Measurements from ENCODE around the gene MS4A13. TPM values are rescaled to one million over a fixed set of nuclear protein-coding genes. Genes with fewer than 3 reads are reported as not detected.
A peak's percentile ranks its signal among the peaks of the same experiment; 100 is the strongest.
"Not testable (repeated sequence)": the region's sequence is repeated elsewhere in the genome, so short reads cannot be mapped to it uniquely, and the experiment has no call there.

The MS4A13 gene
- total and polyA plus RNA-seq, 4 donors = not detected

DNA sequence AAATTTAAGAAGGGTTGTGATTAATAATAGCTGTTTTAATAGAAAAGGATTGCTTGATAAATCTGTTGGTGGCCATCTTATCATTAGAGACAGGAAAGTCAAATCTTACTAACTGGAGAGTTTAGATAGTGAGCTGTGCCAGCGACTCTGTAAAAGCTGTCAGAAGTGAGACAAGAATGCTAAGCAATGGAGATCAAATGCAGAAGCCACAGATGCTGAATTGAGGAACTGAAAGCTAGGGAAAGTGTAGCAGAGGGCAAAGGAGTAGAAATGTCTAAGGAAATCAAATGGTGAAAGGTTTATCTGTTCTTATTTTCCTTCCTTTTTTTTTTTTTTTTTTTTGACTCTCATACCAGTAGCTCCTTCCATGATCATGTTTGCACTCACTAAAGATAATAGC, 13.7 kb downstream of the MS4A13 start:
- DNase-seq (ENCODE audit: low read depth in 4 of 6, low spot score in 6 of 6) = peak in 2 of 6 donors; percentile 3 to 6
- no peaks in the 10 kb centered on the region for H3K36me3 ChIP-seq (ENCODE audit: control insufficient read depth, insufficient read depth, low read length)
- H3K27ac ChIP-seq (ENCODE audit: low read depth, low read length) = no peak overlapping the region
- H3K4me1 ChIP-seq (ENCODE audit: control insufficient read depth, insufficient read depth, low read length) = no peaks in the 10 kb centered on the region
- H3K27me3 ChIP-seq (ENCODE audit: control insufficient read depth, insufficient read depth, low read length) = no peaks in the 10 kb centered on the region
- no peaks in the 10 kb centered on the region for H3K9me3 ChIP-seq (ENCODE audit: control insufficient read depth, insufficient read depth, low read length)
- H3K4me3 ChIP-seq (ENCODE audit: low read depth, low read length) = no peak overlapping the region
- 75% methylated on average over 1 of the region's 1 CpG for WGBS (ENCODE audit: insufficient coverage)

DNA sequence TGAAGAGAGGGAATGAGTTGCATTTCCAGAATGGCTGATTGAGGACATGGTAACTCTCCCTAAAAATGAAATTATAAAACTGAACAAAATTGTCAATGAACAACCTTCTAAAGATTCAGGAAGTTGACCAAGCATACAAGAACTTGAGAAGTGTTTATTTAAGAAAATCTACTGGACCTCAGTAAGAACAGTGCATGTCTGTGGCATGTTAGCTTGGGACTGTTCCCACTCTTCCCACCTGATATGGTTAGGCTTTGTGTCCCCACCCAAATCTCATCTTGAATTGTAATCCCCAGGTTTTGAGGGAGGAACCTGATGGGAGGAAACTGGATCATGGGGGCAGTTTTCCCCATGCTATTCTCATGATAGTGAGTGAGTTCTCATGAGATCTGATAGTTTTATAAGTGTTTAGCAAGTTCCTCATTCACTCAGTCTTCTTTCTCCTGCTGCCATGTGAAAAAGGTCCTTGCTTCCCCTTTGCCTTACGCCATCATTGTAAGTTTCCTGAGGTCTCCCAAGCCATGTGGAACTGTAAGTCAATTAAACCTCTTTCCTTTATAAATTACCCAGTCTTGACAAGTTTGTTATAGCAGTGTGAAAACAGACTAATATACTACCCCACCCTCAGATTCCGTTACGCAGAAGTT, 15.4 kb downstream of the MS4A13 start:
- Histone ChIP-seq H3K9me3 (ENCODE audit: control insufficient read depth, insufficient read depth, low read length) (no peaks in the 10 kb centered on the region), H3K4me3 (ENCODE audit: low read depth, low read length) (no peak overlapping the region), H3K4me1 (ENCODE audit: control insufficient read depth, insufficient read depth, low read length) (no peaks in the 10 kb centered on the region), H3K27me3 (ENCODE audit: control insufficient read depth, insufficient read depth, low read length) (no peaks in the 10 kb centered on the region), H3K27ac (ENCODE audit: low read depth, low read length) (no peak overlapping the region), H3K36me3 (ENCODE audit: control insufficient read depth, insufficient read depth, low read length) (no peaks in the 10 kb centered on the region)
- no peak for DNase-seq (ENCODE audit: low read depth in 4 of 6, low spot score in 6 of 6)
- no CpG with 5 or more reads among the region's 3 CpGs for WGBS (ENCODE audit: insufficient coverage)

DNA sequence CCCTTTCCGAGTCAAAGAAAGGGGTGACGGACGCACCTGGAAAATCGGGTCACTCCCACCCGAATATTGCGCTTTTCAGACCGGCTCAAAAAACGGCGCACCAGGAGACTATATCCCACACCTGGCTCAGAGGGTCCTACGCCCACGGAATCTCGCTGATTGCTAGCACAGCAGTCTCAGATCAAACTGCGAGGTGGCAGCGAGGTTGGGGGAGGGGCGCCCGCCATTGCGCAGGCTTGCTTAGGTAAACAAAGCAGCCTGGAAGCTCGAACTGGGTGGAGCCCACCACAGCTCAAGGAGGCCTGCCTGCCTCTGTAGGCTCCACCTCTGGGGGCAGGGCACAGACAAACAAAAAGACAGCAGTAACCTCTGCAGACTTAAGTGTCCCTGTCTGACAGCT, 17.2 kb downstream of the MS4A13 start:
- H3K27ac ChIP-seq (ENCODE audit: low read depth, low read length); H3K4me1 ChIP-seq (ENCODE audit: control insufficient read depth, insufficient read depth, low read length); DNase-seq (ENCODE audit: low read depth in 4 of 6, low spot score in 6 of 6); H3K9me3 ChIP-seq (ENCODE audit: control insufficient read depth, insufficient read depth, low read length); H3K36me3 ChIP-seq (ENCODE audit: control insufficient read depth, insufficient read depth, low read length); H3K27me3 ChIP-seq (ENCODE audit: control insufficient read depth, insufficient read depth, low read length); H3K4me3 ChIP-seq (ENCODE audit: low read depth, low read length): not testable (repeated sequence)
- no CpG with 5 or more reads among the region's 18 CpGs for WGBS (ENCODE audit: insufficient coverage)

DNA sequence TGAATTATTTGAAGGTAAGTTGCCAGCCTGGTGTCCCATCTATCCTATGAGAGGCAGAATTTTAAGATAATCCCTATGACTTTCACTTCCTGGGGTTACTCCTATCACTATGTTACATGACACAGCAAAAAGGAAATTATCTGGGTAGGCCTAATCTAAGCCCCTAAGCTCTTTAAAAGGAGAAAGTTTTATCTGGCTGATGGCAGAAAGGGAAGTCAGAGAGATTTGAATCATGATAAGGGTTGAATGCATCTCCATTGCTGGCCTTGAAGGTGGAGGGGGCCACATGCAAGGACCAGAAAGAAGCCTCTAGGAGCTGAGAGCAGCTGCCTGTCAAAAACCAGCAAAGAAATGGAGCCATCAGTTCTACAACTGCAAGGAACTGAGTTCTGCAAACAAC, 23.4 kb downstream of the MS4A13 start:
- H3K27ac ChIP-seq (ENCODE audit: low read depth, low read length) = not testable (repeated sequence)

DNA sequence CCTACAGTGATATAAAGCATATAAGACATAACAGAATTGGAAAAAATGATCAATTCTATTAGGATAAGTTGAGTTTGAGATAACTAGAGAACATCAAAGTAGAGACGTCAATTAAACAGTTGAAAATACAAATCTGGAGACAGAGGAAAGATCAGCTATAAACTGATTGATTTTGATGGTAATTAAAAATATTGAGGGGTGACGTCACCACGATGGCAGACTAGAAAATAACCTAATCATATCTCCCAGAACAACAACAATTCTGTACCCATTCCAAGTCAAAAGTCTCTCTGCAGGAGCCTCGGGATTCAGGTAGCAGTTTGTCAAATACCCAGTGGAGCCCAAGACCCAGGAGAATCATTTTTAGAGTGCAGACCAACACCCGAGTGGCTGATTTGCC, 28.9 kb downstream of the MS4A13 start:
- H3K4me1 ChIP-seq (ENCODE audit: control insufficient read depth, insufficient read depth, low read length) = no peaks in the 10 kb centered on the region
- no peaks in the 10 kb centered on the region for H3K27me3 ChIP-seq (ENCODE audit: control insufficient read depth, insufficient read depth, low read length)
- no peak for DNase-seq (ENCODE audit: low read depth in 4 of 6, low spot score in 6 of 6)
- 74% methylated on average over 4 of the region's 5 CpGs for WGBS (ENCODE audit: insufficient coverage)
- no peaks in the 10 kb centered on the region for H3K36me3 ChIP-seq (ENCODE audit: control insufficient read depth, insufficient read depth, low read length)
- H3K27ac ChIP-seq (ENCODE audit: low read depth, low read length) = no peak overlapping the region
- no peak overlapping the region for H3K4me3 ChIP-seq (ENCODE audit: low read depth, low read length)
- no peaks in the 10 kb centered on the region for H3K9me3 ChIP-seq (ENCODE audit: control insufficient read depth, insufficient read depth, low read length)

More for the DNA sequence above, 23.4 kb downstream of the MS4A13 start:
- not testable (repeated sequence) for H3K27me3 ChIP-seq (ENCODE audit: control insufficient read depth, insufficient read depth, low read length); H3K4me1 ChIP-seq (ENCODE audit: control insufficient read depth, insufficient read depth, low read length); H3K4me3 ChIP-seq (ENCODE audit: low read depth, low read length); DNase-seq (ENCODE audit: low read depth in 4 of 6, low spot score in 6 of 6); H3K36me3 ChIP-seq (ENCODE audit: control insufficient read depth, insufficient read depth, low read length); H3K9me3 ChIP-seq (ENCODE audit: control insufficient read depth, insufficient read depth, low read length)

DNA sequence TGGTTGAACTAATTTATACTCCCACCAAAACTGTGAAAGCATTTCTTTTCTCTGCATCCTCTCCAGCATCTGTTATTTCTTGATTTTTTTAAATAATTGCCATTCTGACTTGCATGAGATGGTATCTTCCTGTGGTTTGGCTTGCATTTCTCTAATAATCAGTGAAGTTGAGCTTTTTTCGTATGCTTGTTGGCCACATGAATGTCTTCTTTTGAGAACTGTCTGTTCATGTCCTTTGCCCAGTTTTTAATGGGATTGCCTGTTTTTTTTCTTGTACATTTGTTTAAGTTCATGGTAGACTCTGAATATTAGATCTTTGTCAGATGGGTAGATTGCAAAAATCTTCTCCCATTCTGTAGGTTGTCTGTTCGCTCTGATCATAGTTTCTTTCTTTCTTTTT, 46.1 kb downstream of the MS4A13 start:
- H3K4me1 ChIP-seq (ENCODE audit: control insufficient read depth, insufficient read depth, low read length) = no peaks in the 10 kb centered on the region
- no peaks in the 10 kb centered on the region for H3K36me3 ChIP-seq (ENCODE audit: control insufficient read depth, insufficient read depth, low read length)
- no peaks in the 10 kb centered on the region for H3K27me3 ChIP-seq (ENCODE audit: control insufficient read depth, insufficient read depth, low read length)
- H3K4me3 ChIP-seq (ENCODE audit: low read depth, low read length) = no peak overlapping the region
- no peak for DNase-seq (ENCODE audit: low read depth in 4 of 6, low spot score in 6 of 6)
- peaks cover 3% of the 10 kb centered on the region for H3K9me3 ChIP-seq (ENCODE audit: control insufficient read depth, insufficient read depth, low read length)
- WGBS (ENCODE audit: insufficient coverage) = 86% methylated on average over 1 of the region's 2 CpGs
- H3K27ac ChIP-seq (ENCODE audit: low read depth, low read length) = no peak overlapping the region

DNA sequence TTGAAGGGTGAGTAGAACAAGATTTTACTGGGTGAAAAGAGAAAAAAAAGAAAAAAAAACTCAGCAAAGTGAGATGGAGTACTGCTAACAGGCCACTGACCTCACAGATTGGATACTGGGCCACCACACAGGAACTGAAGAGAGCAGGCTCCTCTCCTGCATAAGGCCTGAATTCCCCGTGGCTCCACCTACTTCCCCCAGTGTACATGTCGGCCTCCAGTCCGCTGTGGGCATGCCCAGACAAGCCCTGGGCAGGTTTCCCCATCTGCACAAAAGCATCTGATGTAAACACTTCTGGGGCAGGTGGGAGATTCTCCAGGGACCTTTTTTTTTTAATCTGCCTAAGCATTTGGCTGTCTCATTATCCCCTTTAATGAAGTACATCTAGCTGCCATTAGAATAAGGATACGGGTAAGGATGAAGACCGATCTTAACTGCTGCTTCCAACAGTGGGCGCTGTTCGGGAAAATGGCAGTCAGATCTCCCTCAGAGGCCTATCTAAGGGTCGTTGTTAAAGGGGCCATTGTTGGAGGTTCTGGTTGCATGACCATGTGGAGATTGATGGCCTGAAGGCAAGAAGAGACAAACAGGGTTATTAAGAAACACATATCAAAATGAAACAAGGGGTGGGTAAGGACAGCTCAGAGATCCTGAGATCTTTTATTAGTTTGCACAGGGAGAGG, 48.5 kb downstream of the MS4A13 start:
- no peak for DNase-seq (ENCODE audit: low read depth in 4 of 6, low spot score in 6 of 6)
- no peaks in the 10 kb centered on the region for H3K27me3 ChIP-seq (ENCODE audit: control insufficient read depth, insufficient read depth, low read length)
- no peak overlapping the region for H3K27ac ChIP-seq (ENCODE audit: low read depth, low read length)
- H3K36me3 ChIP-seq (ENCODE audit: control insufficient read depth, insufficient read depth, low read length) = no peaks in the 10 kb centered on the region
- H3K9me3 ChIP-seq (ENCODE audit: control insufficient read depth, insufficient read depth, low read length) = peaks cover 3% of the 10 kb centered on the region
- 92% methylated on average over 4 of the region's 8 CpGs for WGBS (ENCODE audit: insufficient coverage)
- no peak overlapping the region for H3K4me3 ChIP-seq (ENCODE audit: low read depth, low read length)
- H3K4me1 ChIP-seq (ENCODE audit: control insufficient read depth, insufficient read depth, low read length) = no peaks in the 10 kb centered on the region

DNA sequence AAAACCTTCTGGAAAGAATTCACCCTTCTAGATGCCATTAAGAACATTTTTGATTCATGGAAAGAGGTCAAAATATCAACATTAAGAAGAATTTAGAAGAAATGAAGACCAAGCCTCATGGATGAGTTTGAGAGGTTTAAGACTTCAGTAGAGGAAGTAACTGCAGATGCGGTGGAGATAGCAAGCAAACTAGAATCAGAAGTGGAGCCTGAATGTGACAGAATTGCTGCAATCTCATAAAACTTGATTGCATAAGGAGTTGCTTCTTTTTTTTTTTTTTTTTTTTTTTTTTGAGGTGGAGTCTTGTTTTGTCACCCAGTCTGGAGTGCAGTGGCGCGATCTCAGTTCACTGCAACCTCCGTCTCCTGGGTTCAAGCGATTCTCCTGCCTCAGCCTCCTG, 51.6 kb downstream of the MS4A13 start:
- no peak overlapping the region for H3K4me3 ChIP-seq (ENCODE audit: low read depth, low read length)
- WGBS (ENCODE audit: insufficient coverage) = no CpG with 5 or more reads among the region's 5 CpGs
- no peaks in the 10 kb centered on the region for H3K27me3 ChIP-seq (ENCODE audit: control insufficient read depth, insufficient read depth, low read length)
- no peaks in the 10 kb centered on the region for H3K4me1 ChIP-seq (ENCODE audit: control insufficient read depth, insufficient read depth, low read length)
- H3K27ac ChIP-seq (ENCODE audit: low read depth, low read length) = no peak overlapping the region
- no peaks in the 10 kb centered on the region for H3K36me3 ChIP-seq (ENCODE audit: control insufficient read depth, insufficient read depth, low read length)
- no peak for DNase-seq (ENCODE audit: low read depth in 4 of 6, low spot score in 6 of 6)
- H3K9me3 ChIP-seq (ENCODE audit: control insufficient read depth, insufficient read depth, low read length) = no peaks in the 10 kb centered on the region

DNA sequence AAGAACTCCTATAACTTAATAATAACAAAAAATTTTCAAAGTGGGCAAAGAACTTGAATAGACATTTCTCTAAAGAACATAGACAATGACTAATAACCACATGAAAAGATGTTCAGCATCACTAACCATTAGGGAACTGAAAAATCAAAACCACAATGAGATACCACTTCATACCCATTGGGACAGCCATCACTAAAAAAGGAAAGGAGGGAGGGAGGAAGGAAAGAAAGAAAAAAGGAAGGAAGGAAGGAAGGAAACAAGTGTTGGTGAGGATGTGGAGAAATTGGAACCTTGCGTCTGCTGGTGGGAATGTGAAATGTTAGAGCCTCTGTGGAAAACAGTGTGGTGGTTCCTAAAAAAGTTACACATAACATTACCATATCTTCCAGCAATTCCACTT, 55.8 kb downstream of the MS4A13 start:
- no peak overlapping the region for H3K4me3 ChIP-seq (ENCODE audit: low read depth, low read length)

DNA sequence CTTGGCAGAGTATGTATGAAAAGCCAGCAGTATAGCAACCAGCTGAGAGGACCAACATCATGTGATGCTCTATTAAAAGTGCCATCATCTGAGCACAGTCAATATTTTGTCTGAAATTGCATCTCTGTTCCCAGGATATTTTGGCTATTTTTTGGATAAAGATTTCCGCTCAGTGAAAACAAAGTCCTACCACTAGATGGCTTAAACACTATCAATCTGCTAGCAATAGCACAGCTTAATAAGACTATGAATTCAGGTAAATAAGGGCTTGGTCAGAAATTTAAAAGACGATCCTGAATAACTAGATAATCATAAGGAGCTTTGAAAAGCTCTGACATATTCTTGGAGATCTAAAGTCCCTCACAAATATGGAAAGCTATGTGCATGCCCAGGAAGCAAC, 74.4 kb downstream of the MS4A13 start:
- H3K9me3 ChIP-seq (ENCODE audit: control insufficient read depth, insufficient read depth, low read length) = no peaks in the 10 kb centered on the region
- no peak for DNase-seq (ENCODE audit: low read depth in 4 of 6, low spot score in 6 of 6)

More for the DNA sequence above, 55.8 kb downstream of the MS4A13 start:
- WGBS (ENCODE audit: insufficient coverage) = no CpG with 5 or more reads among the region's 1 CpG
- no peak overlapping the region for H3K27ac ChIP-seq (ENCODE audit: low read depth, low read length)
- no peak for DNase-seq (ENCODE audit: low read depth in 4 of 6, low spot score in 6 of 6)
- no peaks in the 10 kb centered on the region for H3K4me1 ChIP-seq (ENCODE audit: control insufficient read depth, insufficient read depth, low read length)
- H3K36me3 ChIP-seq (ENCODE audit: control insufficient read depth, insufficient read depth, low read length) = no peaks in the 10 kb centered on the region
- no peaks in the 10 kb centered on the region for H3K27me3 ChIP-seq (ENCODE audit: control insufficient read depth, insufficient read depth, low read length)
- H3K9me3 ChIP-seq (ENCODE audit: control insufficient read depth, insufficient read depth, low read length) = no peaks in the 10 kb centered on the region

More for the DNA sequence above, 74.4 kb downstream of the MS4A13 start:
- H3K36me3 ChIP-seq (ENCODE audit: control insufficient read depth, insufficient read depth, low read length) = no peaks in the 10 kb centered on the region
- H3K27me3 ChIP-seq (ENCODE audit: control insufficient read depth, insufficient read depth, low read length) = no peaks in the 10 kb centered on the region
- no CpG with 5 or more reads among the region's 2 CpGs for WGBS (ENCODE audit: insufficient coverage)
- H3K4me1 ChIP-seq (ENCODE audit: control insufficient read depth, insufficient read depth, low read length) = no peaks in the 10 kb centered on the region
- H3K27ac ChIP-seq (ENCODE audit: low read depth, low read length) = no peak overlapping the region
- H3K4me3 ChIP-seq (ENCODE audit: low read depth, low read length) = no peak overlapping the region
